SJSA1 (cell line): Measurements from ENCODE around the gene FRAS1. TPM values are rescaled to one million over a fixed set of nuclear protein-coding genes. Genes with fewer than 3 reads are reported as not detected.
"Not testable (repeated sequence)": the region's sequence is repeated elsewhere in the genome, so short reads cannot be mapped to it uniquely, and the experiment has no call there.

ENCODE experiments used
- DNase-seq, 2 experiments: peaks; one replicate each; pipeline ENCODE4 v3.0.0-alpha.2; 2015 to 2020; ENCODE audit warnings: low spot score in 2 of 2, low read depth in 1 of 2
- H3K27ac ChIP-seq: fragments of 250-450 bp; sonication (Bioruptor Pico); 2 replicates; pipeline ENCODE4 v1.5.1; 2020; ENCODE audit warnings: mild to moderate bottlenecking, moderate library complexity
- H3K27me3 ChIP-seq: fragments of 250-450 bp; sonication (Bioruptor Pico); replicated peaks from 2 replicates; pipeline ENCODE4 v1.5.1; 2020; ENCODE audit warnings: mild to moderate bottlenecking, moderate library complexity
- H3K36me3 ChIP-seq: fragments of 250-450 bp; sonication (Bioruptor Pico); 2 replicates; pipeline ENCODE4 v1.5.1; 2020; ENCODE audit warnings: mild to moderate bottlenecking
- H3K4me1 ChIP-seq: fragments of 250-450 bp; sonication (Bioruptor Pico); replicated peaks from 2 replicates; pipeline ENCODE4 v1.6.1; 2021; ENCODE audit warnings: mild to moderate bottlenecking
- H3K4me3 ChIP-seq: fragments of 250-450 bp; sonication (Bioruptor Pico); 2 replicates; pipeline ENCODE4 v1.5.1; 2020; ENCODE audit warnings: mild to moderate bottlenecking
- H3K9me3 ChIP-seq: fragments of 250-450 bp; sonication (Bioruptor Pico); replicated peaks from 2 replicates; pipeline ENCODE4 v1.5.1; 2020; ENCODE audit warnings: mild to moderate bottlenecking
- total RNA-seq: library from RNA; depleted of rRNA; stranded (reverse); fragments of >200 nt; shearing (Covaris generic); gene quantifications from 2 replicates; pipeline ENCODE4 v1.2.3, GENCODE V29; 2014

FRAS1 gene
- total RNA-seq, 1 experiment from 2014 or later, result 0.21 TPM

DNA sequence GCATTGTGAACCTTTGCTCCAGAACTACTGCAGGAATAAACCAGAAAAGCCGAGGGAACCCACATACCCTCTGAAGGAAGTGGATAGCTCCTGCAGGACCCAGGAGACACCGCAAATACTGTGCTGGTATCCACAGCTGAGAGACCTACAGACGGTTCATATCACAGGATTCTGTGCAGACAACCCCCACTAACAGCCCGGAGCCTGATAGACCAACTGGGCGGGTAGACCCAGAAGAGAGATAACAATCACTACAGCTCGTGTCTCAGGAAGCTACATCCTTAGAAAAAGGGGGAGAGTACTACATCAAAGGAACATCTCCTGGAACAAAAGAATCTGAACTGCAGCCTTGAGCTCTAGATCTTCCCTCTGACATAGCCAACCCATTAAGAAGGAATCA, 150.8 kb downstream of the FRAS1 start:
- DNase-seq, result no peak
- Histone ChIP-seq H3K4me1 (no peaks in the 10 kb centered on the region), H3K9me3 (no peaks in the 10 kb centered on the region), H3K27me3 (no peaks in the 10 kb centered on the region), H3K4me3 (no peak overlapping the region), H3K36me3 (no peaks in the 10 kb centered on the region), H3K27ac (no peak overlapping the region)

- not testable (repeated sequence) for H3K4me1 ChIP-seq, DNase-seq, H3K36me3 ChIP-seq, H3K27me3 ChIP-seq, H3K9me3 ChIP-seq, H3K4me3 ChIP-seq, H3K27ac ChIP-seq
These were observed 151.8 kb downstream of the FRAS1 start for GRCh38 chr4:78208896-78209295.

DNA sequence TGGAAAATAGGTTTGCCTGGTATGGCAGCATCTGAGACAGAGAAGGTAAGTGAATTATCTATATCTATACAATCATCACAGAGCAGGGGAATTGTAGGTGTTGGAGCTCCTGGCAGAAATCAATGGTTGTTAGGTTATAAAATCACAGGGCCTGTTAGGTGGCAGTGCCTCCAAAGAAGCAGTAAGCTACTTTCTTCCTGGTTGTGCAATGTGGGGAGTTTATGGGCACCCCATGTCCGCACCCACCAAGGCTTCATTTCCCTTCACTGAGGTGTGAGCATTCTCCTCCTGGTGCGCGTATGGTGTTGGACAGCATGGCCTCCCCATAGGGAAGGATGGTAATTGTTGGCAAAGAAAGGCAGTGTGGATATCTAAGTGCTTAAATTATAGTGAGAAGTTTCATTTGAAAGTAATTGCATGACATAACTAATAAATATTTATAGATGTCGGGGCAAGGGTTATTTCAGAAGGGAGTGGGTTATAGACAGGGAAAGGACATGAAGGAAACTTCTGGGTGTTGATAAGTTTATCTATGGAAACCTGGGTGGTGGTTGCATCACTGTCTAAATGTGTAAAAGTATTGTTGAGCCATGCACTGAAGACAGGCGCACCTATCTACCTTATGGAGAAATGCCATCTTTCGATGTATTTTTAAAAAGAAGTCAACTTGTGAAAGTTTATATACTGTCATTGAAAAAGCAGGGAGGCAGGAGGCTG, 153.7 kb downstream of the FRAS1 start:
- Histone ChIP-seq H3K9me3 (no peaks in the 10 kb centered on the region), H3K27me3 (no peaks in the 10 kb centered on the region), H3K36me3 (no peaks in the 10 kb centered on the region), H3K4me1 (no peaks in the 10 kb centered on the region), H3K4me3 (no peak overlapping the region), H3K27ac (no peak overlapping the region)
- DNase-seq, result no peak

- H3K9me3 ChIP-seq, result no peaks in the 10 kb centered on the region
- no peaks in the 10 kb centered on the region for H3K27me3 ChIP-seq
- H3K4me1 ChIP-seq, result no peaks in the 10 kb centered on the region
- H3K27ac ChIP-seq, result no peak overlapping the region
- H3K36me3 ChIP-seq, result no peaks in the 10 kb centered on the region
- no peak for DNase-seq
- no peak overlapping the region for H3K4me3 ChIP-seq
These were observed 156.1 kb downstream of the FRAS1 start for GRCh38 chr4:78213218-78213617.

- Histone ChIP-seq H3K4me3 (no peak overlapping the region), H3K36me3 (no peaks in the 10 kb centered on the region), H3K27ac (no peak overlapping the region), H3K4me1 (no peaks in the 10 kb centered on the region), H3K27me3 (no peaks in the 10 kb centered on the region), H3K9me3 (no peaks in the 10 kb centered on the region)
- DNase-seq, result no peak
These were observed 157.0 kb downstream of the FRAS1 start for GRCh38 chr4:78214078-78214477.

- Histone ChIP-seq H3K27ac (no peak overlapping the region), H3K4me3 (no peak overlapping the region), H3K4me1 (no peaks in the 10 kb centered on the region), H3K27me3 (no peaks in the 10 kb centered on the region), H3K36me3 (no peaks in the 10 kb centered on the region), H3K9me3 (no peaks in the 10 kb centered on the region)
- DNase-seq, result no peak
These were observed 160.4 kb downstream of the FRAS1 start for GRCh38 chr4:78217557-78217956.

- no peak for DNase-seq
- H3K4me3 ChIP-seq, result no peak overlapping the region
- no peak overlapping the region for H3K27ac ChIP-seq
- H3K27me3 ChIP-seq, result no peaks in the 10 kb centered on the region
- H3K4me1 ChIP-seq, result no peaks in the 10 kb centered on the region
- H3K36me3 ChIP-seq, result no peaks in the 10 kb centered on the region
- no peaks in the 10 kb centered on the region for H3K9me3 ChIP-seq
These were observed 161.1 kb downstream of the FRAS1 start for GRCh38 chr4:78218260-78218659.

- H3K9me3 ChIP-seq, result no peaks in the 10 kb centered on the region
- no peaks in the 10 kb centered on the region for H3K4me1 ChIP-seq
- no peaks in the 10 kb centered on the region for H3K36me3 ChIP-seq
- no peaks in the 10 kb centered on the region for H3K27me3 ChIP-seq
- H3K4me3 ChIP-seq, result no peak overlapping the region
- no peak for DNase-seq
- no peak overlapping the region for H3K27ac ChIP-seq
These were observed 162.7 kb downstream of the FRAS1 start for GRCh38 chr4:78219825-78220224.

- Histone ChIP-seq H3K4me1 (no peaks in the 10 kb centered on the region), H3K27me3 (no peaks in the 10 kb centered on the region), H3K27ac (no peak overlapping the region), H3K4me3 (no peak overlapping the region), H3K36me3 (no peaks in the 10 kb centered on the region), H3K9me3 (no peaks in the 10 kb centered on the region)
- no peak for DNase-seq
These were observed 163.2 kb downstream of the FRAS1 start for GRCh38 chr4:78220283-78220682.

DNA sequence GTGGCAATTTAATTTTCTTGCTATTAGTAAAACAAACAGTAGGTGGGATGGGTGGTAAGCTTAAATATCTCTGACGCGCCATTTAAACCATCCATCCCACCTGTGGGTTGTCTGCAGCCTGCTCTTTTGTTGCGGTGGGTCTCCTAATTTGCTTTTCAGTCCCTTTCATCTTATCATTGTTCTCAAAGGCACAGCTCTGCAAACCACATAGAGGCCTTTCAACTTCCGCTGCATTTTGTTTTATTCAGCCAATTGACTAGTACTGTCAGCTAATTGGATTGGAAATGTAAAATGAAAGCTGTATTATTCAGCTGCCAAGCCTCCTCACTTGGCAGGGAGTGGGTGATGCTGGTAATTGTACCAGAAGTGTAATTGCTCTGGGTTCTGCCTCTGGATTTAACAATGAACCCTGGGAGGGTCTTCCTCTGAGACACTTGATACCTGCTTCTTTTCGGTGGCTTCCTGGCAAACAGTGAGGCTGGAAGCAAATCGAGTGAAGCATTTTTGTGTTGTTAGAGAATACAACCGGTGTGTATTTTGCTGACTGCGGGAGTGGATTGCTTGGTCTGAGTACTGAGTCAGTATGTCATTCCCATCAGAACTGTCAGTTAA, 165.6 kb downstream of the FRAS1 start:
- Histone ChIP-seq H3K4me1 (no peaks in the 10 kb centered on the region), H3K27ac (no peak overlapping the region), H3K27me3 (no peaks in the 10 kb centered on the region; the same call in 1 of the 2 replicates), H3K9me3 (no peaks in the 10 kb centered on the region), H3K36me3 (no peaks in the 10 kb centered on the region), H3K4me3 (no peak overlapping the region)
- DNase-seq, result no peak

- Histone ChIP-seq H3K27me3 (no peaks in the 10 kb centered on the region; the same call in 1 of the 2 replicates), H3K27ac (no peak overlapping the region), H3K36me3 (no peaks in the 10 kb centered on the region), H3K9me3 (no peaks in the 10 kb centered on the region), H3K4me3 (no peak overlapping the region), H3K4me1 (no peaks in the 10 kb centered on the region)
- no peak for DNase-seq
These were observed 168.1 kb downstream of the FRAS1 start for GRCh38 chr4:78225236-78225635.

- H3K4me1 ChIP-seq, result no peaks in the 10 kb centered on the region
- no peak overlapping the region for H3K4me3 ChIP-seq
- H3K27ac ChIP-seq, result no peak overlapping the region
- DNase-seq, result no peak
- H3K36me3 ChIP-seq, result no peaks in the 10 kb centered on the region
- H3K27me3 ChIP-seq, result no peaks in the 10 kb centered on the region; the same call in 1 of the 2 replicates
- no peaks in the 10 kb centered on the region for H3K9me3 ChIP-seq
These were observed 169.2 kb downstream of the FRAS1 start for GRCh38 chr4:78226279-78226678.

GRCh38 chr4:78227411-78228057, 170.4 kb downstream of the FRAS1 start:
- Histone ChIP-seq H3K4me1 (no peaks in the 10 kb centered on the region), H3K27me3 (no peaks in the 10 kb centered on the region; the same call in 1 of the 2 replicates), H3K36me3 (no peaks in the 10 kb centered on the region), H3K27ac (no peak overlapping the region), H3K4me3 (no peak overlapping the region), H3K9me3 (no peaks in the 10 kb centered on the region)
- no peak for DNase-seq

DNA sequence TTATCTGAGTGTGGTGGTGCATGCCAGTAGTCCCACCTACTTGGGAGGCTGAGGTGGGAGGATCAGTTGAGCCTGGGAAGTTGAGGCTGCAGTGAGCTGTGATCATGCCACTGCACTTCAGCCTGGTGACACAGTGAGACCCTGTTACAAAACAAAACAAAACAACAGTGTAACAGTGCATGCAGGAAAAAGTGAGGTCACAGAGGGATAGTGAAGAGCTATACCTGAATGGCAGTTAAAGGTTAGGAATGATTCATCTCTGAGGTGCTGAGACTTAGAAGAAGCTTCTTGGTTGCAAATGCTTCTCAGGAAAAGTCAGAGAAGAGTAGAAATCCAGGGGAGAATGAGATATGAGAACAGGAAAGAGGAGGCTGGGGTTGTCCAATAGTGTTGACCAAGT, 178.7 kb downstream of the FRAS1 start:
- no peaks in the 10 kb centered on the region for H3K27me3 ChIP-seq
- no peak overlapping the region for H3K27ac ChIP-seq
- no peaks in the 10 kb centered on the region for H3K9me3 ChIP-seq
- H3K4me1 ChIP-seq, result no peaks in the 10 kb centered on the region
- no peak overlapping the region for H3K4me3 ChIP-seq
- H3K36me3 ChIP-seq, result no peaks in the 10 kb centered on the region
- no peak for DNase-seq
